Spleen (tissue), 11 donors: ENCODE data around the gene ZNF625. TPM values are rescaled to one million over a fixed set of nuclear protein-coding genes. Genes with fewer than 3 reads are reported as not detected.
A peak's percentile ranks its signal among the peaks of the same experiment; 100 is the strongest.

Experiments used
- DNase-seq: peaks from one replicate; pipeline ENCODE4 v3.0.0-alpha.2; 2020
- H3K27ac ChIP-seq, 8 donors: fragments of 200-600 bp; sonication (generic) in 7 of 8; 1 replicate in 4 of 8; 2 replicates in 4 of 8; pipeline versions ENCODE4 v1.5.0 to v1.8.0; 2016 to 2021; ENCODE audit warnings: inconsistent platforms in 4 of 8, mild to moderate bottlenecking in 4 of 8, moderate library complexity in 1 of 8
- H3K27me3 ChIP-seq, 7 donors: fragments of 200-600 bp; sonication (generic) in 6 of 7; replicated peaks in 1 of 7; 1 replicate in 4 of 7; 2 replicates in 3 of 7; pipeline versions ENCODE4 v1.5.0 to v1.8.0; 2016 to 2021; ENCODE audit warnings: inconsistent platforms in 3 of 7, mild to moderate bottlenecking in 1 of 7
- H3K36me3 ChIP-seq, 6 donors: fragments of 200-600 bp; sonication (generic) in 5 of 6; 1 replicate in 4 of 6; 2 replicates in 2 of 6; pipeline versions ENCODE4 v1.5.0 to v1.8.0; 2016 to 2021; ENCODE audit warnings: inconsistent platforms in 2 of 6
- H3K4me1 ChIP-seq, 6 donors: fragments of 200-600 bp; sonication (generic) in 5 of 6; 1 replicate in 3 of 6; 2 replicates in 3 of 6; pipeline versions ENCODE4 v1.5.0 to v1.8.0; 2016 to 2021; ENCODE audit warnings: inconsistent platforms in 3 of 6
- H3K4me3 ChIP-seq, 8 donors: fragments of 200-600 bp; sonication (generic) in 7 of 8; 1 replicate in 4 of 8; 2 replicates in 4 of 8; pipeline versions ENCODE4 v1.5.0 to v1.8.0; 2016 to 2021; ENCODE audit warnings: inconsistent platforms in 4 of 8, mild to moderate bottlenecking in 4 of 8, moderate library complexity in 2 of 8
- H3K9me3 ChIP-seq, 8 donors: fragments of 200-600 bp; sonication (generic) in 7 of 8; 1 replicate in 4 of 8; 2 replicates in 4 of 8; pipeline versions ENCODE4 v1.5.0 to v1.8.0; 2016 to 2021; ENCODE audit warnings: inconsistent platforms in 4 of 8
- POLR2A ChIP-seq, 3 donors: fragments of 450-650 bp; IDR thresholded peaks; one replicate each; pipeline ENCODE4 v1.5.1; 2017; ENCODE audit warnings: antibody characterized with exemption in 3 of 3, mild to moderate bottlenecking in 1 of 3
- POLR2AphosphoS5 ChIP-seq, 3 donors: sonication (generic); formaldehyde crosslinking; IDR thresholded peaks; one replicate each; pipeline ENCODE4 v1.5.1; 2017; ENCODE audit warnings: antibody characterized with exemption in 3 of 3
- WGBS, 5 donors: extraction: QIAGEN DNeasy Blood & Tissue Kit in 3 of 5; methylation state at CpG; one replicate each; pipeline versions ENCODE4 v1.1.5 to v1.1.7; 2013 to 2018; 5-methylcytosine and 5-hydroxymethylcytosine counted together
- intact Hi-C: fragments of 100-400 bp; cut with DNase I; formaldehyde crosslinking; loops from one replicate; pipeline ENCODE4 v1.15.0; 2023; ENCODE audit warnings: low total_unique reads
- polyA plus RNA-seq, 3 donors: library from polyadenylated mRNA; stranded (reverse); fragments of 200-250 nt; gene quantifications; one replicate each; pipeline ENCODE4 v1.2.1, GENCODE V29; 2013
- total RNA-seq, 7 donors: library from RNA; depleted of rRNA in 3 of 7; stranded (reverse); fragments of >200 nt in 3 of 7; fragmentation: NEBNext Ultra II Directional in 4 of 7; extraction: Animal tissue kit (Norgen Biotek cat#: 25700) in 4 of 7; gene quantifications; one replicate each; pipeline versions ENCODE4 v1.1.0 to v1.2.1, GENCODE V29; 2016 to 2021
- TF ChIP-seq, protein P1 (sequence below), 11 experiments: fragments of 200-600 bp in 7 of 11; fragments of 450-650 bp in 4 of 11; sonication (generic) in 4 of 11; IDR thresholded peaks in 8 of 11; conservative IDR thresholded peaks in 3 of 11; 1 replicate in 7 of 11; 2 replicates in 4 of 11; pipeline versions ENCODE4 v1.4.0 to v1.8.0; 2016 to 2021; ENCODE audit warnings: antibody characterized with exemption in 11 of 11, inconsistent platforms in 4 of 11, mild to moderate bottlenecking in 1 of 11
- donor health status: healthy with polysubstance abuse.
- donor health status: DM: no; HTN: no; CAD: no; lungs with moderate emphysema.
- donor health status: DM: no; HTN: no; CAD: no.
- donor health status: Bipolar disorder and iron deficiency.
- donor health status: healthy.
- donor health status: DM: no; HTN: no; CAD: no.
- donor health status: DM: yes; HTN: yes; CAD: no.

ZNF625 gene
- total and polyA plus RNA-seq, 10 donors, result 1.2 to 7.9 (median 5.1) TPM

DNA sequence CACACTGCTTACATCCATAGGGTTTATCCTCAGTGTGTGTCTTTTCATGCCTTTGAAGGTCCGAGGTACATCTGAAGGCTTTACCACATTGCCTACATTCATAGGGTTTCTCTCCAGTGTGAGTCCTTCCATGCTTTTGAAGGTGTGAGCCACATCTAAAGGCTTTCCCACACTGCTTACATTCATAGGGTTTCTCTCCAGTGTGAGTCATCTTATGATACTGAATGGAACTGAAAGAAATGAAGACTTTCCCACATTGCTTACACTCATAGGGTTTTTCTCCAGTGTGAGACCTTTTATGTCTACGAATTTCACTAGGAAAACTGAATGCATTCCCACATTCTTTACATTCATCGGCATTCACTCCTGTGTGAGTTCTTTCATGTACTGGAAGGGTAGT, 23.5 kb downstream of the ZNF625 start:
- DNase-seq, result no peak
- intact Hi-C loops, result no loop called here
- Histone ChIP-seq H3K27ac (no peak overlapping the region), H3K27me3 (no peaks in the 10 kb centered on the region), H3K4me1 (peaks cover 0 to 10% (median 0%) of the 10 kb centered on the region in 6 donors), H3K4me3 (no peak overlapping the region), H3K36me3 (peaks cover 24 to 64% (median 49%) of the 10 kb centered on the region in 6 donors), H3K9me3 (peaks cover 6 to 78% (median 58%) of the 10 kb centered on the region in 8 donors)
- TF ChIP-seq POLR2AphosphoS5 (IDR thresholded peaks at IDR 0.05), result no peak
- no peak for TF ChIP-seq POLR2A (IDR thresholded peaks at IDR 0.05)
- TF ChIP-seq, protein P1, sequence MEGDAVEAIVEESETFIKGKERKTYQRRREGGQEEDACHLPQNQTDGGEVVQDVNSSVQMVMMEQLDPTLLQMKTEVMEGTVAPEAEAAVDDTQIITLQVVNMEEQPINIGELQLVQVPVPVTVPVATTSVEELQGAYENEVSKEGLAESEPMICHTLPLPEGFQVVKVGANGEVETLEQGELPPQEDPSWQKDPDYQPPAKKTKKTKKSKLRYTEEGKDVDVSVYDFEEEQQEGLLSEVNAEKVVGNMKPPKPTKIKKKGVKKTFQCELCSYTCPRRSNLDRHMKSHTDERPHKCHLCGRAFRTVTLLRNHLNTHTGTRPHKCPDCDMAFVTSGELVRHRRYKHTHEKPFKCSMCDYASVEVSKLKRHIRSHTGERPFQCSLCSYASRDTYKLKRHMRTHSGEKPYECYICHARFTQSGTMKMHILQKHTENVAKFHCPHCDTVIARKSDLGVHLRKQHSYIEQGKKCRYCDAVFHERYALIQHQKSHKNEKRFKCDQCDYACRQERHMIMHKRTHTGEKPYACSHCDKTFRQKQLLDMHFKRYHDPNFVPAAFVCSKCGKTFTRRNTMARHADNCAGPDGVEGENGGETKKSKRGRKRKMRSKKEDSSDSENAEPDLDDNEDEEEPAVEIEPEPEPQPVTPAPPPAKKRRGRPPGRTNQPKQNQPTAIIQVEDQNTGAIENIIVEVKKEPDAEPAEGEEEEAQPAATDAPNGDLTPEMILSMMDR (IDR thresholded peaks at IDR 0.05 in 8 of 11, conservative IDR thresholded peaks at IDR 0.05 in 3 of 11), result no peak
- 95 to 98% (median 97%) methylated on average over 3 of the region's 3 CpGs for WGBS, 5 donors

DNA sequence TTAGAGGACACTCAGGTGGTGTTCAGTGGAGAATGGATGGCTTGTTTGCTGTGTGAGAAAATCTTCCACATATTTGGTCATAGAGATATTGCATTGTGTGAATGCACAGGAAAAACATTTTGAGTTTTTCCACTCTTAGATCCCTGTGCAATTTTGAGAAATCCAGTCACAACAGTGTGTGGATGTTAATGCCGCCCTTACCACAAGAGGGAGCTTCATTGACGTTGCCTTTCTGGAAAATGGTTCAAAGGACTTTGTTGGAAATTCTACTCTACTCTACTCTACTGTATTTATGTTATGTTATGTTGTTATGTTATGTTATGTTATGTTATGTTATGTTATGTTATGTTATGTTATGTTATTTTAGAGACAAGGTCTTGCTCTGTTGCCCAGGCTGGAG, 29.8 kb downstream of the ZNF625 start:
- intact Hi-C loops, result no loop called here
- Histone ChIP-seq H3K4me1 (no peaks in the 10 kb centered on the region), H3K4me3 (no peak overlapping the region), H3K27me3 (no peaks in the 10 kb centered on the region), H3K9me3 (peaks cover 0 to 38% (median 26%) of the 10 kb centered on the region in 8 donors), H3K36me3 (peaks cover 0 to under 1% (median under 1%) of the 10 kb centered on the region in 6 donors), H3K27ac (no peak overlapping the region)
- WGBS, 5 donors, result 17 to 34% (median 31%) methylated on average over 2 of the region's 2 CpGs
- TF ChIP-seq, protein P1 (IDR thresholded peaks at IDR 0.05 in 8 of 11, conservative IDR thresholded peaks at IDR 0.05 in 3 of 11), result peak in 8 of 11 experiments; percentile 33 to 60 (median 50)
- no peak for TF ChIP-seq POLR2AphosphoS5 (IDR thresholded peaks at IDR 0.05)
- DNase-seq, result no peak

DNA sequence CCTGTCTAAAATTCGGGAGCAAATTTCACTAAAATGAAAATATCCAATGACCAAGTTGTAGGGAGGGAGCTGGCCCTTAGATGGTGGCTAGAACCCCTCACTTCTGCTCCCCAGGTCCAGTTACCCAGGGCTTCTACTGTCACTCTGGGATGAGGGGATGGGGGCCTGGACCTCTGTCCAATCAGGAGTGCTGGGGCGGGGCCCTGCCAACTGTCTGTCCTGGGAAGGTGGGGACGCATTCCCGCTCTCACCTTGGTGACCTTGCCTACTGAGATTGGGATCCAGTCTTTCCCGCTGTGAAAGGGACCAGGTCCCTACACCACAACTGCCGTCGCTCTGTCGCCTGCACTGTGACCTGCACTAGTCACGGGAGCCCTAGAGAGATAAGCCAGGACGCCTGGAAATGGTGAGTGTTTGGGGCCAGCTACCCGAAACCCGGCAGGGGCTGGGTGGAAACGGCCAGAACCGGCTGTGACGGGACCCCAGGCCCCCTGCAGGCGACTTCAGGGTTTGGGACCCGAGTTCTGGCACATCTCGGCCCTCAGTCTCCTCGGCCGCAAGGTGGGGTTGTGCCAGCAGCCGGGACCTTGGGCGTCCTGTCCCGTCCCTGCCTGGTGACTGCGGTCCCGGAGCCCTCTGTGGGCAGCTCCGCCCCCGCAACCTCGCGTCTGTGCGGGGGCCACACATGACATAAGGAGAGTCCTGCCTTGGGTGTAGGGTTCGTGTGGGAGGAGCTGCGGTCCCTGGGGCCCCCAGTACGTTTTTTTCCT, 39.1 kb downstream of the ZNF625 start:
- DNase-seq, result no peak
- H3K27ac ChIP-seq, result no peak overlapping the region
- H3K27me3 ChIP-seq, result no peaks in the 10 kb centered on the region
- intact Hi-C loops, result no loop called here
- H3K4me3 ChIP-seq, result no peak overlapping the region
- no peaks in the 10 kb centered on the region for H3K4me1 ChIP-seq
- H3K9me3 ChIP-seq, result peaks cover 0 to 27% (median 12%) of the 10 kb centered on the region in 8 donors
- peaks cover 0 to 41% (median 2%) of the 10 kb centered on the region in 6 donors for H3K36me3 ChIP-seq
- WGBS, 5 donors, result 73 to 90% (median 88%) methylated on average over 11 to 33 of the region's 33 CpGs
- TF ChIP-seq POLR2A (IDR thresholded peaks at IDR 0.05) (no peak), POLR2AphosphoS5 (IDR thresholded peaks at IDR 0.05) (no peak)
- TF ChIP-seq, protein P1 (IDR thresholded peaks at IDR 0.05 in 8 of 11, conservative IDR thresholded peaks at IDR 0.05 in 3 of 11), result no peak

DNA sequence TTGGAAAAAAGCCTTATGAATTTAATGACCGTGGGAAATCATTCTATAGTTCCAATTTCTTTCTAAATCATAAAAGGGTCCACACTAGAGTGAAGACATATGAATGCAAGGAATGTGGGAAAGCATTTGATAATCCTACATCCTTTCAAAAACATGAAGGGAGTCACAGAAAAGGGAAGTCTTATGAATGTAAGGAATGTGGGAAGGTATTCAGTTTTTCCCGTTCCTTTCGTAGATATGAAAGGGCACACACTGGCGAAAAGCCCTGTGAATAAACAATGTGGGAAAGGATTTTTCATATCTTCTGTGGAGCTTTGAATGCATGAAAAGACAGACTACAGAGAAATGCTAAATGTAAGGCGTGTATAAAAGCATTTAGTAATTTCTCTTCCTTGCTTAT, 43.4 kb downstream of the ZNF625 start:
- Histone ChIP-seq H3K4me3 (no peak overlapping the region), H3K27ac (no peak overlapping the region), H3K27me3 (no peaks in the 10 kb centered on the region), H3K4me1 (no peaks in the 10 kb centered on the region), H3K9me3 (peaks cover 0 to 59% (median 24%) of the 10 kb centered on the region in 8 donors), H3K36me3 (peaks cover 0 to 73% (median 2%) of the 10 kb centered on the region in 6 donors)
- intact Hi-C loops, result no loop called here
- TF ChIP-seq POLR2A (IDR thresholded peaks at IDR 0.05) (no peak), POLR2AphosphoS5 (IDR thresholded peaks at IDR 0.05) (no peak)
- TF ChIP-seq, protein P1 (IDR thresholded peaks at IDR 0.05 in 8 of 11, conservative IDR thresholded peaks at IDR 0.05 in 3 of 11), result no peak
- DNase-seq, result no peak
- 88 to 97% (median 96%) methylated on average over 5 of the region's 5 CpGs for WGBS, 5 donors
